ENCODE results near the gene CMTM5.

DNA sequence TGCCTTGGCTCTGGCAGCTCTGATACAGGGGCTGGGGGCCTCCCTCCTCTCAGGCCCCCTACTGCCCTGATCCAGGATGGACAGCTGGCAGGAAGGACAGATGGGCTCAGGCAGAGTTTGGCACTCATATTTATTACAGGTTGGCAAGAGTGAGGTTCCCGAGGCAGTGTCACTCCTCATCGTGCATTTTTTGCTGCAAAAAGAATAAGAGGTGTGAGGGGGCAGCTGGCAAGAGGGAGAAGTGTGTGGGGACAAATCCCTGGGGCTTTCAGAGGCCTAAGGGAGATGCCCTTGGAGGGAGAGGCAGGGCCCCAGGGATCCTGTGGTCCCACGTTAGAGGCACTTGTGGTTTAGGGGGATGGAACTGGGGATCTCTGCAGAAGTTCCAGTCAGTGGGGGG is 5.0 kb downstream of the CMTM5 start:
- TF ChIP-seq CTCF (IDR thresholded peaks at IDR 0.05; ENCODE audit: borderline replicate concordance, extremely low read depth, low read length, poor library complexity, severe bottlenecking) (no peak), EZH2 (IDR thresholded peaks at IDR 0.05; ENCODE audit: borderline replicate concordance, low read depth, low read length, severe bottlenecking) (no peak)

All from DND-41 (cell line).